Liver (tissue), 9 donors: Measurements from ENCODE around the gene SEPSECS. TPM values are rescaled to one million over a fixed set of nuclear protein-coding genes. Genes with fewer than 3 reads are reported as not detected.

ENCODE experiments used
- DNase-seq: peaks from one replicate; pipeline ENCODE4 v3.0.0-alpha.2; 2017; ENCODE audit warnings: low spot score
- H3K27ac ChIP-seq, 2 donors: one replicate each; pipeline ENCODE4 v1.7.0; 2013; ENCODE audit warnings: inconsistent platforms in 2 of 2, low read length in 2 of 2, control low read depth in 1 of 2, low read depth in 1 of 2, mild to moderate bottlenecking in 1 of 2
- H3K27me3 ChIP-seq, 4 donors: one replicate each; pipeline versions ENCODE4 v1.6.1 to v1.7.0; 2013; ENCODE audit warnings: low read length in 3 of 4, inconsistent platforms in 1 of 4, mild to moderate bottlenecking in 1 of 4, moderate library complexity in 1 of 4; ENCODE audit not compliant: control insufficient read depth in 4 of 4, insufficient read depth in 4 of 4
- H3K36me3 ChIP-seq, 4 donors: one replicate each; pipeline versions ENCODE4 v1.6.1 to v1.7.0; 2013; ENCODE audit warnings: low read length in 3 of 4, mild to moderate bottlenecking in 3 of 4, low read depth in 1 of 4, moderate library complexity in 1 of 4; ENCODE audit not compliant: control insufficient read depth in 4 of 4, insufficient read depth in 3 of 4
- H3K4me1 ChIP-seq, 4 donors: one replicate each; pipeline versions ENCODE4 v1.6.1 to v1.7.0; 2013; ENCODE audit warnings: low read length in 3 of 4, mild to moderate bottlenecking in 3 of 4, moderate library complexity in 1 of 4; ENCODE audit not compliant: control insufficient read depth in 4 of 4, insufficient read depth in 4 of 4
- H3K4me3 ChIP-seq, 3 donors: one replicate each; pipeline versions ENCODE4 v1.6.1 to v1.7.0; 2013; ENCODE audit warnings: low read length in 3 of 3, control low read depth in 1 of 3, low read depth in 1 of 3, mild to moderate bottlenecking in 1 of 3
- H3K9ac ChIP-seq, 2 donors: one replicate each; pipeline ENCODE4 v1.7.0; 2013; ENCODE audit warnings: low read length in 2 of 2, mild to moderate bottlenecking in 2 of 2, moderate library complexity in 2 of 2, control low read depth in 1 of 2, low read depth in 1 of 2
- H3K9me3 ChIP-seq, 4 donors: one replicate each; pipeline versions ENCODE4 v1.6.1 to v1.7.0; 2013; ENCODE audit warnings: low read length in 3 of 4; ENCODE audit not compliant: control insufficient read depth in 4 of 4
- ATF3 ChIP-seq: IDR thresholded peaks from 2 replicates; pipeline ENCODE4 v1.6.1; 2016; ENCODE audit warnings: antibody characterized with exemption
- CTCF ChIP-seq: fragments of 150-350 bp; IDR thresholded peaks from 2 replicates; pipeline ENCODE4 v1.5.1; 2017; ENCODE audit warnings: improper control_type of control experiment, low read depth, low read length; ENCODE audit not compliant: missing input control
- EGR1 ChIP-seq, 2 donors: IDR thresholded peaks; 2 replicates each; pipeline ENCODE4 v1.6.1; 2016 to 2018; ENCODE audit warnings: antibody characterized with exemption in 2 of 2, low read depth in 2 of 2
- FOXA1 ChIP-seq: IDR thresholded peaks from 2 replicates; pipeline ENCODE4 v1.6.1; 2016; ENCODE audit warnings: antibody characterized with exemption
- HNF4G ChIP-seq: IDR thresholded peaks from 2 replicates; pipeline ENCODE4 v1.6.1; 2016; ENCODE audit warnings: antibody characterized with exemption
- JUND ChIP-seq, 2 donors: IDR thresholded peaks; 2 replicates each; pipeline ENCODE4 v1.6.1; 2016; ENCODE audit warnings: antibody characterized with exemption in 2 of 2
- MAX ChIP-seq: IDR thresholded peaks from 2 replicates; pipeline ENCODE4 v1.6.1; 2016; ENCODE audit warnings: antibody characterized with exemption
- NR2F2 ChIP-seq: IDR thresholded peaks from 2 replicates; pipeline ENCODE4 v1.6.1; 2016; ENCODE audit warnings: antibody characterized with exemption
- RAD21 ChIP-seq, 2 donors: IDR thresholded peaks; 2 replicates each; pipeline ENCODE4 v1.6.1; 2016; ENCODE audit warnings: antibody characterized with exemption in 2 of 2, mild to moderate bottlenecking in 2 of 2
- REST ChIP-seq: IDR thresholded peaks from 2 replicates; pipeline ENCODE4 v1.6.1; 2016; ENCODE audit warnings: antibody characterized with exemption, mild to moderate bottlenecking
- RXRA ChIP-seq, 2 donors: IDR thresholded peaks; 2 replicates each; pipeline ENCODE4 v1.6.1; 2017 to 2018; ENCODE audit warnings: antibody characterized with exemption in 2 of 2, mild to moderate bottlenecking in 1 of 2
- SP1 ChIP-seq: IDR thresholded peaks from 2 replicates; pipeline ENCODE4 v1.6.1; 2018; ENCODE audit warnings: antibody characterized with exemption, mild to moderate bottlenecking
- TAF1 ChIP-seq: conservative IDR thresholded peaks from 2 replicates; pipeline ENCODE4 v1.6.1; 2016; ENCODE audit warnings: antibody characterized with exemption, mild to moderate bottlenecking
- YY1 ChIP-seq: IDR thresholded peaks from 2 replicates; pipeline ENCODE4 v1.6.1; 2016; ENCODE audit warnings: antibody characterized with exemption, mild to moderate bottlenecking
- ZBTB33 ChIP-seq: IDR thresholded peaks from 2 replicates; pipeline ENCODE4 v1.6.1; 2016; ENCODE audit warnings: antibody characterized with exemption
- WGBS: extraction: QIAGEN DNeasy Blood & Tissue Kit; methylation state at CpG from one replicate; pipeline ENCODE4 v1.1.7; 2013; 5-methylcytosine and 5-hydroxymethylcytosine counted together
- polyA plus RNA-seq, 2 donors: library from polyadenylated mRNA; stranded (reverse) in 1 of 2; unstranded in 1 of 2; fragments of 200-250 nt in 1 of 2; fragments of >200 nt in 1 of 2; fragmentation: Nextera tagmentation in 1 of 2; extraction: Ambion mirVana in 1 of 2; gene quantifications; one replicate each; pipeline versions ENCODE4 v1.2.1 to v1.2.3, GENCODE V29; 2013 to 2015
- total RNA-seq, 2 donors: library from RNA; depleted of rRNA; stranded (reverse); fragments of >200 nt; gene quantifications; one replicate each; pipeline ENCODE4 v1.2.3, GENCODE V29; 2014
- donor health status: healthy.
- donor health status: healthy.
- donor health status: healthy.
- donor health status: healthy.
- donor health status: healthy.

SEPSECS gene
- total and polyA plus RNA-seq, 4 donors, result 10.3 to 31.7 (median 13.2) TPM

- 89% methylated on average over 1 of the region's 1 CpG for WGBS
- peaks cover 6 to 26% (median 11%) of the 10 kb centered on the region in 4 donors for H3K4me1 ChIP-seq
Observed at GRCh38 chr4:25157081-25157480, 3.2 kb downstream of the SEPSECS start.

GRCh38 chr4:25155947-25156346, 4.3 kb downstream of the SEPSECS start:
- 93% methylated on average over 5 of the region's 5 CpGs for WGBS
- DNase-seq, result no peak
- H3K27me3 ChIP-seq, result no peaks in the 10 kb centered on the region
- H3K9ac ChIP-seq, result no peak overlapping the region
- H3K4me1 ChIP-seq, result peaks cover 3 to 17% (median 3%) of the 10 kb centered on the region in 4 donors
- H3K9me3 ChIP-seq, result no peaks in the 10 kb centered on the region
- no peak overlapping the region for H3K27ac ChIP-seq
- H3K36me3 ChIP-seq, result peaks cover 0 to 7% (median 3%) of the 10 kb centered on the region in 4 donors
- H3K4me3 ChIP-seq, result no peak overlapping the region
- TF ChIP-seq RAD21 (IDR thresholded peaks at IDR 0.05), result no peak
- no peak for TF ChIP-seq YY1
- TF ChIP-seq ATF3, result no peak
- TF ChIP-seq REST, result no peak
- TF ChIP-seq FOXA1, result no peak
- no peak for TF ChIP-seq EGR1 (IDR thresholded peaks at IDR 0.05; ENCODE audit: low read depth in 2 of 2)
- TF ChIP-seq JUND (IDR thresholded peaks at IDR 0.05), result no peak
- TF ChIP-seq CTCF, result no peak
- no peak for TF ChIP-seq RXRA (IDR thresholded peaks at IDR 0.05)
- TF ChIP-seq ZBTB33, result no peak
- no peak for TF ChIP-seq TAF1
- TF ChIP-seq NR2F2, result no peak
- no peak for TF ChIP-seq SP1
- no peak for TF ChIP-seq HNF4G

More at GRCh38 chr4:25157081-25157480, 3.2 kb downstream of the SEPSECS start:
- Histone ChIP-seq H3K4me3 (no peak overlapping the region), H3K9ac (no peak overlapping the region), H3K36me3 (peaks cover 0 to 3% (median 1%) of the 10 kb centered on the region in 4 donors), H3K9me3 (no peaks in the 10 kb centered on the region), H3K27me3 (no peaks in the 10 kb centered on the region), H3K27ac (no peak overlapping the region)
- TF ChIP-seq NR2F2 (no peak), JUND (IDR thresholded peaks at IDR 0.05) (no peak), YY1 (no peak), REST (no peak), RAD21 (IDR thresholded peaks at IDR 0.05) (no peak), MAX (no peak), FOXA1 (no peak), HNF4G (no peak)
- no peak for DNase-seq
